ENCODE results near the gene GNA14.
"Not testable (repeated sequence)": the region's sequence is repeated elsewhere in the genome, so short reads cannot be mapped to it uniquely, and the experiment has no call there.

The GNA14 gene

GRCh38 chr9:77402286-77402685 is 245.8 kb downstream of the GNA14 start:
- no peak for DNase-seq (ENCODE audit: low read depth)

GRCh38 chr9:77399964-77400363 is 248.2 kb downstream of the GNA14 start:
- DNase-seq (ENCODE audit: low read depth), result no peak

GRCh38 chr9:77398581-77398980 is 249.5 kb downstream of the GNA14 start:
- DNase-seq (ENCODE audit: low read depth), result not testable (repeated sequence)

GRCh38 chr9:77392328-77392727 is 255.8 kb downstream of the GNA14 start:
- DNase-seq (ENCODE audit: low read depth), result no peak

- no peak for DNase-seq (ENCODE audit: low read depth)
Measured at GRCh38 chr9:77391834-77392233, 256.3 kb downstream of the GNA14 start.

GRCh38 chr9:77386187-77386586 is 261.9 kb downstream of the GNA14 start:
- peak; percentile 43 for DNase-seq (ENCODE audit: low read depth)

- peak; percentile 79 for DNase-seq (ENCODE audit: low read depth)
Measured at GRCh38 chr9:77384406-77384805, 263.7 kb downstream of the GNA14 start.

- DNase-seq (ENCODE audit: low read depth), result no peak
Measured at GRCh38 chr9:77375956-77376532, 272.1 kb downstream of the GNA14 start.

GRCh38 chr9:77374266-77374665 is 273.9 kb downstream of the GNA14 start:
- no peak for DNase-seq (ENCODE audit: low read depth)
